DMS153 treated with DMSO at 0.1 percent for 48 hours (cell line): ENCODE measurements around the gene SPSB2.
A peak's percentile ranks its signal among the peaks of the same experiment; 100 is the strongest.
"Not testable (repeated sequence)": the region's sequence is repeated elsewhere in the genome, so short reads cannot be mapped to it uniquely, and the experiment has no call there.

Experiments used
- DNase-seq: peaks from one replicate; lab custom pipeline; 2025; ENCODE audit not compliant: unreplicated experiment; lab: John Stamatoyannopoulos, UW

The SPSB2 gene, protein sequence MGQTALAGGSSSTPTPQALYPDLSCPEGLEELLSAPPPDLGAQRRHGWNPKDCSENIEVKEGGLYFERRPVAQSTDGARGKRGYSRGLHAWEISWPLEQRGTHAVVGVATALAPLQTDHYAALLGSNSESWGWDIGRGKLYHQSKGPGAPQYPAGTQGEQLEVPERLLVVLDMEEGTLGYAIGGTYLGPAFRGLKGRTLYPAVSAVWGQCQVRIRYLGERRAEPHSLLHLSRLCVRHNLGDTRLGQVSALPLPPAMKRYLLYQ

DNA sequence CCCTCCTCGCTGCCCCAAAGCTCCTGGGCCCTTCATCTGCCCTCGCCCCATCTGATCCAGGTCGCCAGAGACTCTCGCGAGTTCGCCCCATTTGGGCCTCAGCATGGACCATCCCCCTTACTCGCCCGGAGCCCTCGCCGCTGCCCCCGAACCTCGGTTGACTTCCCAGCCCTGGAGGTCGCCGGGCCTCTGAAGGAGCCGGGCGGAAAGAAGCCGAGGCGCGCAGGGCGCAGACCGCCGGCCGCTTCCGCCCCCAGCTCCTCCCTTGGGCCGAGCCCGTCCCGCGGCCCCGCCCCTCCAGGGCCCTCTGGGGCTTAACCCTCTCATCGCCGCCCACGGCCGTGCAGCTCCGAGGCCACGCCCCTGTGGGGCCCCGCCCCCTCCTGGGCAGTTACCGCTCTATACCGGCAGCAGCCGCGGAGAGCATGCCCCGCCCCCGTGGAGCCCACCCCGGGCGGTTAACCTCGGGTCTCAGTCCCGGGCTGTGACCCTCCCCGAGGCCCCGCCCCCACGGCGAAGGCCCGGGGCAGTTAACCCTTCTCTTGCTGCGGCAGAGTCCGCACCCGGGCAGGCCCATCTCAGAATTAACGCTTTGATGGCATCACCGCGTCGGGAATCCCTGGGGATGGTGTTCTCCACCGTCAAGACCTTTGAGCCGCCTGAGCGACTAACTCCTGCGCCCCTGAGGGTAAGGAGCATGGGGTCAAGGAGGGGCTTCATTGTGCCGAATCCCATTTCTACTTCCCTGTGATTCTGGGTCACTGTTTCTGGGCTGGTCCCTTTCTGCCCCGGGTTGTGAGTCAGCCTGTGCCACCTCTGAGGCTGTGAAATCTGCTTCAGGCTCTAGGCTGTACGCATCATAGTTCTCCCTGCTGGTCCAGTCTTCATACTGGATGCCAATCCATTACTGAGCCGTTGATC lies at the start of gene SPSB2:
SPSB2 (minus strand) TSS at position 210 of the 921 bp plus-strand sequence. CDS start 402 bp downstream, outside the sequence.
- DNase-seq: peak; percentile 82

DNA sequence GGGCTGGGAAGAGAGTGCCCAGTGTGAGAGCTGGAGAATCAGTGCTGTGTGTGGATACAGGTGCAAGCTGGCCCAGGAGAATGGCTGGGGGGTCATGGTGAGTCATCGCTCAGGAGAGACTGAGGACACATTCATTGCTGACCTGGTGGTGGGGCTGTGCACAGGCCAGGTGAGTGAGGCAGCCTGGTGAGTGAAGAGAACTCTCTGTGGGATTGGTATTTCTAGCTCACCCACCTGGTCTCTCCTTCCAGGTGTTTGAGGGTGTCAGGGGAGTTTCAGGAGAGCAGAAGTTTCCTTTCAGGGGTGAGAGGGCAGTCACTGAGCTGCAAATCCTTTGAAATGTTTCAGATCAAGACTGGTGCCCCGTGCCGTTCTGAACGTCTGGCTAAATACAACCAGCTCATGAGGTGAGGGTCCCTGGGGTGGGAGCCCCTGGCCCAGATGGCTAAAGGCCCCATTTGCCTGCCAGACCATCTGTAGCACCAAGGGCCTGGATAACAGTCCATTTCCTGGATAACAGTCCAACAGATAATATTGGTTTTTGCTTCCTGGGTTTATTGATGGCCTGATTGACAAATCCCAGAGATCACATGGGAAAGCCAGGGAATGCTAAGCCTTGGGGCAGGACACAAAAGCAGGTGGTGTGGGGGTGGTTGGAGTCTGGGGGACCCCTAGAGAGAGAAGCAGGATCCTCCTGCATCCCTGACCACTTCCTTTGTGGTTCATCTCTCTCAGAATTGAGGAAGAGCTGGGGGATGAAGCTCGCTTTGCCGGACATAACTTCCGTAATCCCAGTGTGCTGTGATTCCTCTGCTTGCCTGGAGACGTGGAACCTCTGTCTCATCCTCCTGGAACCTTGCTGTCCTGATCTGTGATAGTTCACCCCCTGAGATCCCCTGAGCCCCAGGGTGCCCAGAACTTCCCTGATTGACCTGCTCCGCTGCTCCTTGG lies 49.2 kb upstream of the SPSB2 start:
- no peak for DNase-seq

DNA sequence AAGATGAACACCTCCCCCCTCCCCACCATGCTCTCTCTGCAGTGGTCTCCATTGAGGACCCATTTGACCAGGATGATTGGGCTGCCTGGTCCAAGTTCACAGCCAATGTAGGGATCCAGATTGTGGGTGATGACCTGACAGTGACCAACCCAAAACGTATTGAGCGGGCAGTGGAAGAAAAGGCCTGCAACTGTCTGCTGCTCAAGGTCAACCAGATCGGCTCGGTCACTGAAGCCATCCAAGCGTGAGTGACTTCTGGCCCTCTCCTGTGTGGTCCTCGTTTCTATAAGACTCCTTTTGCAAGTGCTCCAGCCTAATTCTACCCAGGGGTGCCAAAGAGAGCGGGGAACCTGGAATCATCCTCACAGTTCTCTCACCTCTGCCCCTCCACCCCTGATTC lies 48.4 kb upstream of the SPSB2 start:
- DNase-seq: no peak

DNA sequence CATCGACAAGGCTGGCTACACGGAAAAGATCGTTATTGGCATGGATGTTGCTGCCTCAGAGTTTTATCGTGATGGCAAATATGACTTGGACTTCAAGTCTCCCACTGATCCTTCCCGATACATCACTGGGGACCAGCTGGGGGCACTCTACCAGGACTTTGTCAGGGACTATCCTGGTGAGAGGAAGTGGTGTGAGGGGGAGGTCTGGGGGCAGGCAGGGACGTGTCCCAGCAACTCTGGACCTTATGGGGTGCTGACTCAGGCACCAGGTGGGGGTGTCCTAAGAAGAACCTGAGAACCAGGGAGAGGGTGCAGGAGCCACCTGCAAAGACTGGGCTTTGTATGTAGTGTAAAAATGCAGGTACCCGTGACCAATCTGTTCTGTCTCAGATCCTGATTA lies 46.5 kb upstream of the SPSB2 start:
- no peak for DNase-seq

DNA sequence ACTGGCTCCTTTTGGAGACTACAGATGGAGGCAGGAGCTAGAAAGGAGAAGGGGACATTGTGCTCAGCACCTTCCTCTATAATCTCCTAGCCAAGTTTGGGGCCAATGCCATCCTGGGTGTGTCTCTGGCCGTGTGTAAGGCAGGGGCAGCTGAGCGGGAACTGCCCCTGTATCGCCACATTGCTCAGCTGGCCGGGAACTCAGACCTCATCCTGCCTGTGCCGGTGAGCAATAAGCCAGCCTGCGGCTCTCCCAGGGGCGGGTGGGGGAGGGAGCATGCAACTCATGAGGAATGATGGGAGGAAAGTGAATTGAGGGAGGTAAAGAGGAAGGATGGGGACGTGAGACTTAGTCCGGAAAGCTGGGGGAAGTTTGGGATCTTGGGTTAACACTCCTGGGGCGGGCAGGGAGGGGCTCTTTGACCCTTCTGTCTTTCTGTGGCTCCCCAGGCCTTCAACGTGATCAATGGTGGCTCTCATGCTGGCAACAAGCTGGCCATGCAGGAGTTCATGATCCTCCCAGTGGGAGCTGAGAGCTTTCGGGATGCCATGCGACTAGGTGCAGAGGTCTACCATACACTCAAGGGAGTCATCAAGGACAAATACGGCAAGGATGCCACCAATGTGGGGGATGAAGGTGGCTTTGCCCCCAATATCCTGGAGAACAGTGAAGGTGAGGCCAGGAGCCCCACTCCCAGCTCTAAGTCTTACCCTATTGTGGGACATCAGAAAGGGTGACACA lies 44.6 kb upstream of the SPSB2 start:
- DNase-seq: no peak

DNA sequence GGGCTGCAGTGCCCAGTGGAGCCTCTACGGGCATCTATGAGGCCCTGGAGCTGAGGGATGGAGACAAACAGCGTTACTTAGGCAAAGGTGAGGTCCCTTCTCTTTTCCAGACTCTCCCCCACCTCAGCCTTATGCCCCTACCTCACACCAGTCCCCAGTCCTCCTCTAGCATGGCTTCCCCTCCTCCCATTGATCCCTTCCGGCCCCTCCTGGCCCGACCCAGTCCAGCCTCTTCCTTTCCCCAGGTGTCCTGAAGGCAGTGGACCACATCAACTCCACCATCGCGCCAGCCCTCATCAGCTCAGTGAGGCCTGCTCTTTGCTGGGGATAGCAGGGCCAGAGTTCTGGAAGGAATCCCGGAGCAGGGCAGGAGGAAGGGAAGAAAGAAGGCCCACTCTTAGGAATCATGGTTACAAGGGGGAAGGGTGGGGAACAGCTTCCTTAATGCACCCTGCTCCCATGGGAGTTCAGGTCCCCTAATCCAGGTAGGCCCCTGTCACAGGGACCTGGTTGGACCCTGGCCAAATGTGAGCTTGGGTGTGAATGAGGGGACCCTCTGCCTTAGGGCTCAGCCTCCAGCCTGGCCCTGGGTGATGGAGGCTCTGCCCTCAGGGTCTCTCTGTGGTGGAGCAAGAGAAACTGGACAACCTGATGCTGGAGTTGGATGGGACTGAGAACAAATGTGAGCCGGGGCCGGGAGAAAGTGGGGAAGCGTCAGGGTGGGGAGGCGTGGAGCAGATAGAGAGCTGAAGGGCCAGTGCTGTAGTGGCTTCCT lies 43.5 kb upstream of the SPSB2 start:
- no peak for DNase-seq

DNA sequence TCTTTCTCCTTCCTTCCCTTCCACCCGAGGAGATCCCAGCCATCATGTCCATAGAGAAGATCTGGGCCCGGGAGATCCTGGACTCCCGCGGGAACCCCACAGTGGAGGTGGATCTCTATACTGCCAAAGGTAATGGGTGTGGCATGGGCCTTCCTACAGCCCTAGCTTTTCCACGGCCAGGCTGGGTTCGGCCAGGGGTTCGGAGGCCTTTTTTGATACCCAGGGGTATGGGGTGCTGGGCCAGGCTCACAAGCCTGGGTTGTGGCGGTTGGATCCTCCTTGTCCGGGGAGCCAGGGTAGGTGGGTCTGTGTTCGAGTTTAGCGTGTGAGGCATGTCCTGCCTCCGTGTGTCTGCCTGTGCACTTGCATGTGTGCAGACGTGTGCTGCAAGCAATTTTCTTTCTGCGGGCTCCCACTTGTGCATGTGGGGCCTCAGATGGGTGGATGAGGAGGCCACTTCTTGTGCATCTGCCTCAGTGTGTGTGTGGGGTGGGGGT lies 42.7 kb upstream of the SPSB2 start:
- DNase-seq: no peak

DNA sequence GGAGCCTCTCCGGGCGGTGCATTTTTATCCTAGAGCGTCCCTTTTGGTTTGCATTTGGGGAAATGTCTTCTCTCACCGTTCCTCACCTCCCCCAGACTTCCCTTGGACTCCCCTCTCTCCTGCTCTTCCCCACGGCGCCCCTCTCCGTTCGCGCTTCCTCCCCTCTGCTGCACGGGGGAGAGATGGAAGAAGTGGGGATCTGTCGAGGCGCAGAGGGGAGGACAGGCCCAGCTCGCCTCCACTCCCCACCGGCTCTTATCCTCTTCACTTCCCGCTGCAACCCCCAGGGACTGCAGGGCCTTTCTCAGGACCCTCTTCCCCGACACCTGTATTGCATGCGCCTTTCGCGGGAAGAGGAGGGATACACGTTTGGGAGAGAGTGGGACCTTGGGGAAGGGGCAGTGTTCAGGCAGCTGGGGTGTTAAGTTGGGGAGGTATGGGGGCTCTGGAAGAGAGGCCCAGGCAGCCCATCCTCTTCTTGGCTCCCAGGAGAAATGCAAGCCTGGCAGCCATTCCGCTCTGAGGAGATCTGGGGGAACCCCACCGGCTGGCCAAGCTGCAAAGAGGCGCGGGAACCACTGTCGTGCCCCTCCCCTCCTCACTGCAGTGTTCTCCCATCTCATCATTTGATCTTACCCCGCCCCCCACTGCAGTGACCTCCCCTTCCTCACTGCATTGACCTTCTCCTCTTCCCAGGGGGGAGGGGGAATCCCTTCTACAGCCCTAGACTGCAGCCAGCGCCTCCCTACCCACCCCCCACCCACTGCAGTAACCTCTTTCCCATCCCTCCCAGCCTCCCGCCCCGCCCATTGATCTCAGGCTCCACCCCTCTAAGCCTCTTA lies 42.1 kb upstream of the SPSB2 start:
- DNase-seq: no peak

DNA sequence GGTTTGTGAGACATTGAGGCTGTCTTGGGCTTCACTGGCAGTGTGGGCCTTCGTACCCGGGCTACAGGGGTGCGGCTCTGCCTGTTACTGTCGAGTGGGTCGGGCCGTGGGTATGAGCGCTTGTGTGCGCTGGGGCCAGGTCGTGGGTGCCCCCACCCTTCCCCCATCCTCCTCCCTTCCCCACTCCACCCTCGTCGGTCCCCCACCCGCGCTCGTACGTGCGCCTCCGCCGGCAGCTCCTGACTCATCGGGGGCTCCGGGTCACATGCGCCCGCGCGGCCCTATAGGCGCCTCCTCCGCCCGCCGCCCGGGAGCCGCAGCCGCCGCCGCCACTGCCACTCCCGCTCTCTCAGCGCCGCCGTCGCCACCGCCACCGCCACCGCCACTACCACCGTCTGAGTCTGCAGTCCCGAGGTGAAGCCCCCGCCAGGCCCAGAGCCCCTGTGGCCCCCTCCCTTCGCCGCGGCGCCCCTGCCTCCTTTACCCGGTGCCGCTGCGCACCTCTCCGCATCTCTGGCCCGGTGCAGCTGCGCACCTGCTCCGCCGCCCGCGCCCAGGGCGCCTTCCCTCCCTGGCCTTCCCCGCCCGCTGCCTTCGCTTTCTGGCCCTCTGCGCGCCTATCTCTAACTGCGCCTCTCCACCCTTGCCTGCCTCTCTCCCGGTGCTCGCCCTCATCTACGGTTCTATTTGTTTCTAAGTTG lies 41.3 kb upstream of the SPSB2 start, which contains the start of gene ENO2:
ENO2 (plus strand) TSS at position 335 of the 701 bp plus-strand sequence. CDS start 1,253 bp downstream, outside the sequence.
- peak; percentile 38 for DNase-seq

DNA sequence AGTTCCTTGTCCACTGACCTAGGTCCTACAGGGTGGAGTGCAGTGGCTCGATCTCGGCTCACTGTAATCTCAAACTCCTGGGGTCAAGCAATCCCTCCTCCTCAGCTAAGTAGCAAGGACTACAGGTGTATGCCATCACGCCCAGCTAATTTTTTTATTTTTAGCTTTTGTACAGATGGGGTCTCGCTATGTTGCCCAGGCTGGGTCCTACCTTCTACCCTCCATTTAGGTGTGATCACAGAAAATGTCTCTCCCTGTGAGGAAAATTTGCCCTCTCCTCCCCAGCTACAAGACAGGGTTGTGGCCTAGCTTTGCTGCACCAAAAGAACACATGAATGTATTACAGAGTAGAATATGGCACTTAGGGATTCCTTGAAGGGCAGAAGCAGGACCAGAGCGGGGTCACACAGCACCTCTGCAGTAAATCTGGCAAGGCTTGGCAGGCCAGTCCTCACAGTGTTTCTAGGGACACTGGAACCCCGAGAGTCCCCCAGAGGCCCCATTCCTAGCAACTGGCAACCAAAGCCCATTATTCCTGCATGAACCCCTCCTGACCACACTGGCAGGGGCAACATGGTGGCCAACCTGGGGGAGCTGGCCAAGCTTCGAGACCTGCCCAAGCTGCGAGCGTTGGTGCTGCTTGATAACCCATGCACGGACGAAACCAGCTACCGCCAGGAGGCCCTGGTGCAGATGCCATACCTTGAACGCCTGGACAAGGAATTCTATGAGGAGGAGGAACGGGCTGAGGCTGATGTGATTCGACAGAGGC lies 39.2 kb upstream of the SPSB2 start:
- no peak for DNase-seq

DNA sequence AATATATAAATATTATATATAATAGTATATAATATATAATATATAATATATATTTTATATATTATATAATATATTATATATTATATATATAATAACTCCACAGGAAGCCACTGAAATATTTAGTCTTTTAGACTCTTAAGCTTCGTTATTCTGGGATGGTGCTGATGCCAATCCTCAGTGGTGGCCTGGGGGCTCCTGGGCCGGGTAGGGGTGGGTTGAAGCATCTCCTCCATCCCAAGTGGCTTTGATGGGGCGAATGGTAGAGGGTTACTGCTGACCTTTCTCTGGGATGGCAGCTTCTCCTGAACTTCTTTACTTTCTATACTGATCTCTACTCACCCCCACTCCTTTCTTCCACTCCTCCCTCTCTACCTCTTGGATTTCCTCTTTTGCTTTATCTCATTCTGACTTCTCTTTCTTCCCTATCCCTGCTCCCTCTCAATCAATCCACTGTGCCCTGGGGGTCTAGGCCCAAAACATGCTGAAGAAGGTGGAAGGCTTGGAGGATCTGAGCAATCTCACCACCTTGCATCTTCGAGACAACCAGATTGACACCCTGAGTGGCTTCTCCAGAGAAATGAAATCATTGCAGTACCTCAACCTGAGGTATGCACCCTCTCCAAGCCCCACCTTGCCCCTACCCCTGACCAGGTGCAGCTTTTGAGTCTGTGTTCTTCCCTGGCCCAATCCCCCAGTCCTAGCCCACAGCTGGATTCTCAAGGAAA lies 36.5 kb upstream of the SPSB2 start:
- DNase-seq: no peak

DNA sequence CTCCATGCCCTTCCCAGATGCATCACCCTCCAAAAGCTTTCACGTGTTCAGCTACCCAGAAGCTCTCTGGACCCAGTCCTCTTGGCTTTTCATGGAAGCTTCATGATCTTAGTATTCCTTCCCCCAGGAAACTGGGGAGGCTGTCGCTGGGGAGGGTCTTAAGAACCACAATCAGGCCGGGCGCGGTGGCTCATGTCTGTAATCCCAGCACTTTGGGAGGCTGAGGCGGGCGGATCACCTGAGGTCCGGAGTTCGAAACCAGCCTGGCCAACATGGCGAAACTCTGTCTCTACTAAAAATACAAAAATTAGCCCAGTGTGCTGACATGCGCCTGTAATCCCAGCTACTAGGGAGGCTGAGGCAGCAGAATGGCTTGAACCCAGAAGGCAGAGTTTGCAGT lies 35.0 kb upstream of the SPSB2 start:
- not testable (repeated sequence) for DNase-seq

DNA sequence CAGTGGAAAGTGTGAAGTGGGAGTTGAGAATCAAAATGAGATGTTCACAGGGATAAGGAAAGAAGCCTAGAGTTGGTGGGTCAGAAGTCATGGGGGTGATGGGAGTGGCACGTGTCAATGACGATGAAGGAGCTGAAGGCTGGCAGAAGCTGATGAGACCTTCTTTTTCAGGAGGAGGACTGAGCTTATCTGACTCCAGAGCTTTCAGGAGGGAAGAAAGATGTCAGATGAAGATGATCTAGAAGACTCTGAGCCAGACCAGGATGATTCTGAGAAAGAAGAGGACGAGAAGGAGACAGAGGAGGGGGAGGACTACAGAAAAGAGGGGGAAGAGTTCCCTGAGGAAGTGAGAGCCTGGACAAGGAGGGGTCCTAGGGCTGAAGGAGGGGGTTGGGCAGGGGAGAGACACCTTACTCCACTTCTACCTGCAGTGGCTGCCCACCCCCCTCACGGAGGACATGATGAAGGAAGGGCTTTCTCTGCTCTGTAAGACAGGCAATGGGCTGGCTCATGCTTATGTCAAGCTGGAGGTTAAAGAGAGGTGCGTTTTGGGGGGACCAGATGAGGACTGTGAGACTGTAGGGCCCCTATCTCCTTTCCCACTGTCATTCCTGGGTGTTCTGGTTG lies 32.4 kb upstream of the SPSB2 start:
- DNase-seq: no peak

DNA sequence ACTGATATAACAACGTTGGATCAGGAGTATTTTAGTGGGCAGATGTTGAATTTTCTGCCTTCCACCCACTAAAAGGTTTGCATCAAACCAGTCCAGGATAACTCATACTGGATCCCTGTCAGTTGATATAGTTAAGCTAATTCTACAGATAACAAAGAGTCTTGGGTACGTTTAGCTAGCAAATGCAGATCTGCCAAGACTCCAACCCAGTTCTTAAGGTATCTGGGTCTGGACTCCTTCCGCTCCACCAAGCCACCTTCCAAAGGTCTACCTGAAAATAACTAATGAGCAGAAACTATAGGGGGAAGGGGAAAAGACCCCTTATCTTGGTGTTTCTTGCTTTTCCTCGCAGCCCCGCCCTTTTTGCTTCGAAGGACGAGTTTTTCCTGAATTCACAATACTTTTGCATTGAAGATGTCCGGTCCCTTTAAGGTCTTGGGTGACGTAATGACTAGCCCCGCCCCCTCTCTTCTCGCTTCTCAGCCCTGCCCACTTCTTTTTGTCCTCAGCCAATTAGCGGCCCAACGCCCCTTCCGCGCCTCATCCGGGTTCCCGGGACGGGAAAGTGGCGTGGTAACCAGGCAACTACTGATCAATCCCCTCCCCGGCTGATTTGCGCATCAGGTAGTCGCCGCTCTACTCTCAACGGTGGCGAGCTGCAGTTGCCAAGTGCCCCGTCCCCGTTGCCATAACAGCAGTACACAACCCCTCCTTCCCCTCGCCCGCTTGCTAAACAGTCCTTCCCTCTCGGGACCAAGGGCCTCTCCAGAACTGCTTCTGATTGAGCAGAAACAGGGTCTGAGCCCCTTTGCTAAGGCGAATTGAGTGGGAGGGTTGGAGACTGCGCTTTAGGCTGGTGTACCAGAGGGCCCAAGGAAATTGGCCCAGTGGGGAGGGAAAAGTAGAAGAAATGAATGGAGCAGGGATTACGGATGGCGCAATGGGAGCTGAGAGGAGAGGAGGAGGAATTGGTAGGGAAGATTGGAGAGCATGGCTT lies 31.5 kb upstream of the SPSB2 start, which contains the start of gene LRRC23:
LRRC23 (plus strand) TSS at position 543 of the 997 bp plus-strand sequence. CDS start 812 bp downstream, outside the sequence.
- peak; percentile 97 for DNase-seq

DNA sequence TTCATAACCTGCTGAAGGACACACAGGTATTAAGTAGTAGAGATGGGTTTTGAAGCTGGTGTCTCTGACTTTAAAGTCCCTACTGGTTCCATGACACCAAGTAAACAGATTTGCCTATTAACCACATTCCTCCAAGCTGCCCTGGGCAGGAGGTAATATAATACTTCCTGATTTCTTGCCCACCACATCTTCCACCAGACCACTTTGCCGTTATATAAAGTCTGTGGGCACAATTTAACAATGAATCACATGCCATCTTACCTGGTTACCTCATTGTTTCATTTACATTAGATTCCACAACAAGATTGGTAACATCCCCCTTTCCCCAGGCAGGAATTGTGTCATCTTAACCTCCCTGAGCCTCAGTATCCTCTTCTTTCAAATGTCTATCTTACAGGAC lies 30.6 kb upstream of the SPSB2 start:
- DNase-seq: no peak
